Measurements from ENCODE around the gene E2F2.

Gene E2F2

GRCh38 chr1:23562137-23562876 lies 31.3 kb upstream of the E2F2 start:
- no peak for DNase-seq

GRCh38 chr1:23561813-23562100 lies 30.7 kb upstream of the E2F2 start:
- no peak for DNase-seq

GRCh38 chr1:23561076-23561812 lies 30.2 kb upstream of the E2F2 start:
- no peak for DNase-seq

GRCh38 chr1:23559985-23560741 lies 29.1 kb upstream of the E2F2 start:
- no peak for DNase-seq

- peak; percentile 86 for DNase-seq
These were observed 28.3 kb upstream of the E2F2 start, which contains the start of gene ID3 for GRCh38 chr1:23559136-23559984. ID3 (minus strand) TSS chr1:23559501; CDS start chr1:23559426, 75 bp downstream.

GRCh38 chr1:23558872-23559135 lies 27.8 kb upstream of the E2F2 start:
- DNase-seq: no peak

- DNase-seq: peak; percentile 24
These were observed 27.3 kb upstream of the E2F2 start for GRCh38 chr1:23558140-23558871.

GRCh38 chr1:23557471-23558124 lies 26.6 kb upstream of the E2F2 start:
- no peak for DNase-seq

- DNase-seq: no peak
These were observed 25.8 kb upstream of the E2F2 start for GRCh38 chr1:23556635-23557470.

- no peak for DNase-seq
These were observed 25.1 kb upstream of the E2F2 start for GRCh38 chr1:23555986-23556634.

GRCh38 chr1:23555270-23555985 lies 24.4 kb upstream of the E2F2 start:
- DNase-seq: no peak

- peak; percentile 81 for DNase-seq
These were observed 23.6 kb upstream of the E2F2 start for GRCh38 chr1:23554481-23555269.

GRCh38 chr1:23554127-23554480 lies 23.1 kb upstream of the E2F2 start:
- DNase-seq: no peak

- no peak for DNase-seq
These were observed 22.4 kb upstream of the E2F2 start for GRCh38 chr1:23553231-23554126.

- DNase-seq: no peak
These were observed 20.8 kb upstream of the E2F2 start for GRCh38 chr1:23551849-23552248.

GRCh38 chr1:23548704-23549143 lies 17.7 kb upstream of the E2F2 start:
- DNase-seq: no peak

- DNase-seq: no peak
These were observed 16.0 kb upstream of the E2F2 start for GRCh38 chr1:23546897-23547584.
